HG03575 (cell line): ENCODE data around the gene ACADSB.

Experiments used
- ATAC-seq: cut with Tn5 transposase; IDR thresholded peaks from one replicate; pipeline ENCODE4 v1.9.1; 2021; ENCODE audit not compliant: unreplicated experiment, insufficient number of reproducible peaks, low FRiP score; ENCODE audit errors: extremely low read depth

ACADSB gene

DNA sequence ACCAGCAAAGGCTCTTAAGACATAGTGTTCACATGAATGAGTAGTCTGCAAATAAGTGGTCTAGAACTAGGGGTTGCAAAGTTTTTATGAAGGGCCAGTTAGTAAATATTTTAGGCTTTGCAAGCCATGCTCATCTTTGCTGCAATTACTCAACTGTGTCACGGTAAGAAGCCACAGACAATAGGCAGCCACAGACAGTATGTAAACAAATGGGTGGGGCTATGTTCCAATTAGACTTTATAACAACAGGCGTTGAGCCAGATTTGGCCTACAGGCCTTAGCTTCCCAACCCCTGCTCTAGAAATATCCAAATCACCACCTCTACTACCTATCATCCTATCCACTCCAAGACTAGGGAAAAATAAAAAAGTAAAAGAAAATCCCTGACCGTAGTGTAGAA is 9.5 kb upstream of the ACADSB start:
- no peak for ATAC-seq

DNA sequence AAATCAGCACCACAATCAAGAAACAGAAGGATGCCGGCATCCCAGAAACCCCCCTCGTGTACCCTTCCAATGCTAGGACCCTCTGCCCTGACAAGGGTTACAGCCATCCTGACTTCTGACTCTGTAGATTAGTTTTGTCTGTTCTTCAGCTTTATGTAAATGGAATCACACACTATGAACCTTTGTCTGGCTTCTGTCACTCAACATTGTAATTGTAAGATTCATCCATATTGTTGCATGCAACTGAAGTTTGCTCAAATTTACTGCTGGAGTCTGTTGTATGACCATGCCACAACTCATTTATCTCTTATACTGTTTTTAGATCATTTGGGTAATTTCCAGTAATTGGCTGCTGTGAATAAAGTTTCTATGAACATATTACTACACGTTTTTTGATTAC is 8.7 kb upstream of the ACADSB start:
- no peak for ATAC-seq

DNA sequence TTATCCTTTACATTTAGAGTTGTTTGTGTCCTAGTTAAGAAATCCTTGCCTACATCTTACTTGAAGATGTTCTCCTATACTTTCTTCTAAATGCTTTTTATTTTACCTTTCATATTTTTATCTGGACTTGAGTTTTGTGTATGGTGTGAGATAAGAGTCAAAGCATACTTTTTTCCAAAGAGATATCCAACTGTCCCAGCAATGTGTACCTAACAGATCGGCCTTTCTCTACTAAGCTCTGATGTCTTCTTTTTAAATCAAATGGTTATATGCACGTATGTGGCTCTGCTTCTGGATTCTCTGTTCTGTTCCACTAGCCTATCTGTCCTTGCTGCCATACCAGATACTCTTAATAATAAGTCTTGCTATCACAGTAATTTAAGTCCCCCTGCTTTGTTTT is 7.4 kb upstream of the ACADSB start:
- no peak for ATAC-seq

DNA sequence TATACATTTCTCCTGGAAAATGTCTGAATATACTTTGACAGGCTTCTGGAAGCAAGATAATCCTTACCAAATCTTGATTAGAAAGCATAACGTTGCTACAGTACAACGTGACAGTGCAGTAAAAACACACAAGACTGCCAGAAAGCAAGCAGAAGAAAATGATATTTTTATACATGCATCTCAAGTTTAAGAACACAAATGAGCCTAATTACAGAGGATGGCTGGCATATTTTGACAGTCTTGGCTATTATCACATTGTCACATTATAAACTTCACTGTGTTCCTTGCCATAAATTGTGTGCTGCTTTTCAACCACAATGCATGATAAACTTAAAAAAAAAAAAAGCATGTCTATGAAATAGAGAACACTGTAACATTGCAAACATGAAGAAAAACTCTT is 4.5 kb upstream of the ACADSB start:
- ATAC-seq = no peak

DNA sequence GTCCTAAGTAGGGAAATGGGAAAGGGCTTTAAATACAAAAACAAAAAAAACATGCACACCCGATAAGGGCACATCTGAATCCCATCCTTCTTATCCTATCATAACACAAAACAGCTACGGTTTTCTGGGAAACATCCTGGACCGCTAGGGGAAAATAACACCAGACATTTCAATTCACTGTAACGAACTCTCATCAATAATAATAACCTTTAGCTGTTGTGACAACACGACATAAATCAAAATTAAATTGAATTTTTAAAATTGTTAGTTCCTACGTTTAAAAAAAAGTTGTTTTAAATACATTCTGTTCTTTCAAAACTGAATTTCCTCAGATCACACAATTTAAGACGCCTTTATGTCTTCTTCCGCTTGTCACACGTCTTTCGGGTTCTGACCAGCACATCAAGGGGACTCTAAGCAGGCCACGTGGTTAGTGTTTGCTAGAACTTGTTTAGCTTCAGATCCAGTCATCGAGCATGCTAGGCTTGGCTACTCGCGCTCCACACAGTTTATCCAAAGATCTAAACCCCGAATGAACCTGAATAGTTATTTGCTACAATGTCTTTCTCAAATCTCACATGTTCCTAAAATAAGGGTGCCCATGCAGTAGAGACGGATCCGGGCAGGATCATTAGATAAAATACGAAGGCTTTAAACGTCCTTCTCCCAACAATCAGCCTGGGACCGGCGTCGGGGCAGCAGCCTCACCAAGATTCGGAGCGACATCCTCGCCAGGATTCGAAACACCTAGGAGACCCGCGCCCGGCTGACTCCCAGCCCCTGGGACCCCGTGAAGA is 1.1 kb upstream of the ACADSB start:
- ATAC-seq = peak; percentile 44

DNA sequence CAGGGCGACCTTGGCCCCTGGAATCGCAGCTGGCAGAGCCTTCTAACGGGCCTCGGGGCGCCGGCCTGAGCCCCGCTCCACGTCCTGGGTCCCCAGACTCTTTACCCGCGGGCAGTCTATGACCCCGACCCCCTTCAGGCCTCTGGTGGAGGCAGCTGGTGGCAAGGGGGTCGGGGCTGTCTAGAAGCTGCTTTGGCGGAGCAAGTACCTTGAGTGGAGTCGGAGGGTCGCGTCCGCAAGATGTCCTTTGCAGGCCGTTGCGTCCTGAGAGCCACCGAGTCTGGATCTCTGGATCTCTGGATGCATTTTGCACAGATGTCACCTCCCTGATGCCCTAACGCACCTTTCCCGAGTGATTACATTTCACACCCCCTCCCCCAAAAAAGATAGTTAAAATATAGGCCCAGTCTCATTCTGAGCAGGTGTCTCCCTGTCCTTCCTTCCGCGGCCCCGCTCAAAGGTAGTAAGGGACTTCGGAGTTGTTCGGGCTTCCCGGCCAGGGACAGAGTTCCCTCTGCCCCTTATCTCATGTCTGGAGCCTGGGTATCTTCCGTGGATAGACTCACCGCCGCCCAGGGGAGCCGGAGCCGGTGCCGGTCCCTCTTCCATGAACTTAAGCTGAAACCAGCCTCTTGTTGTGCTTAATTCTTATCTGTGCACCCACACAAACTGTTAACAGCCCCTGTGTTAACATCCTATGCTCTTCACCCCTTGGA is 457 bp downstream of the ACADSB start:
- no peak for ATAC-seq

DNA sequence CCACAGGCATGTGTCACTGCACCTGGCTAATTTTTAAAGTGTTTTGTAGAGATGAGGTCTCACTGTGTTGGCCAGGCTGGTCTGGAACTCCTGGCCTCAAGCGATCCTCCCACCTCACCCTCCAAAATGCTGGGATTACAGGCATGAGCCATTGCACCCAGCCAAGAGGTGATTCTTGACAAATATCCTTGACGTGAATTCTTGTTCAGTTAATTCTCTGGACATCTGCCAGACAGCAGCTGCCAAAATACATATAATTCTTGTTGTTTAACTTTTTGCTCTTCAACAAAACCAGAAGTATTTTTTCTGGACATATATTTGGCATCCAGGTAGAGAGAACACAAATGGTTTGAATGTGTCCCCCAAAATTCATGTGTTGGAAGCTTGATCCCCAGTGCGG is 3.2 kb downstream of the ACADSB start:
- no peak for ATAC-seq

DNA sequence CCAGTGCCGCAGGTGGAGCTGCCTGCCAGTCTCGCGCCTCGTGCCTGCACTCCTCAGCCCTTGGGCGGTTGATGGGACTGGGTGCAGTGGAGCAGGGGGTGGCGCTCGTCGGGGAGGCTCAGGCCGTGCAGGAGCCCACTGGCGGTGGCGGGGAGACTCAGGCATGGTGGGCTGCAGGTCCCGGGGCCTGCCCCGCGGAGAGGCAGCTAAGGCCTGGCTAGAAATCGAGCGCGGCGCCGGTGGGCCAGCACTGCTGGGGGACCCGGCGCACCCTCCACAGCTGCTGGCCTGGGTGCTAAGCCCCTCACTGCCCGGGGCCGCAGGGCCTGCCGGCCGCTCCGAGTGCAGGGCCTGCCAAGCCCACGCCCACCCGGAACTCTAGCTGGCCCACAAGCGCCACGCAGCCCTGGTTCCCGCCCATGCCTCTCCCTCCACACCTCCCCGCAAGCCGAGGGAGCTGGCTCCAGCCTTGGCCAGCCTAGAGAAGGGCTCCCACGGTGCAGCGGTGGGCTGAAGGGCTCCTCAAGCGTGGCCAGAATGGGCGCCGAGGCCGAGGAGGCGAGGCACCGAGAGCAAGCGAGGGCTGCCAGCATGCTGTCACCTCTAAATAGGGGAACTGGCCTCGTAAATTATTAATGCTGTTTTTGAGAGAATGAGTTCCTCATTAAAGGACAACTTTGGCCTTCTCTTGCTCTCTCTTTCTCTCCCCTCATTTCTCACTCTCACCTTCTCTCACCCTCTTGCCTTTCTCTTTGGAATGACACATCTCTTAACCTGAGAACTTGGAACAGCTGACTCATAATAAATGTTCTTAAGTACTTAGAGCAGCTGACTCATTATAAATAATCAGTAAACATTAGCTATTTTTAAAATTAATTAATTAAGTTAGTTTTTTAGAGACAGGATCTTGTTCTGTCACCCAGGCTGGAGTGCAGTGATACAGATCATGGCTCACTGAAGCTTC is 4.9 kb downstream of the ACADSB start:
- no peak for ATAC-seq

DNA sequence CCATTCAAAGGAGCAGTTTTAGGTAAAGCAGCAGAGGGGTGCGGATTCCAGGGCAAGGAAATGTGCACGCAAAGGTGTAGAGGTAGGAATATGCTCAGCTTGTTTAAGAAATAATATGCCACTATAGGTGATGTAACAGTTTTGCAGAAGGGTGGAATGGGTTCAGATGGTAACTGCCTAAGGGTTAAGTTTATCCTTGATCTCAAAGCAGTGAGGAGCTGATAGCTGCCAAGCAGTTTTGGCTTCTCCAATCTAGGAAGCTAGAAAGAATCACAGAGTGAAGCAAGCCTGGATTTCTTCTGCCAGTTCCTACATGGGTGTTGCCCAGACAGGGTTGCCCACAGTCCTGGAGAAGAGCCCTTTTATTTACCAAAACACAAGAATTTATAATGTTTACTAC is 6.0 kb downstream of the ACADSB start:
- ATAC-seq = no peak

DNA sequence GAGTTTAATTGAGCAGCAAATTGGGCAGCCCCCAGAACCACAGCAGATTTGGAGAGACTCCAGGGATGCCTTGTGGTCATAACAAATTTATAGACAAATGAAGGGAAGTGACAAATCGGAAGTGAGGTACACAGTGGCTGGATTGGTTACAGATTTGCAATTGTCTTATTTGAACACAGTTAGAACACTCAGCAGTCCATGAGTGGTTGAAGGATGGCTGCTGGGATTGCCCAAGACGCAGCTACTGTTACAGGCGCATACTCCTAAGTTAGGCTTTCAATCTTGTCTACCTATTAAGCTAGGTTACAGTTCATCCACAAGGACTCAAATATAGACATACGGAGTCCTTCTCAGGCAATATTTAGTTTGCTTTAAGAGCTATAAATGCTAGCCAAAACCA is 7.4 kb downstream of the ACADSB start:
- ATAC-seq = no peak

DNA sequence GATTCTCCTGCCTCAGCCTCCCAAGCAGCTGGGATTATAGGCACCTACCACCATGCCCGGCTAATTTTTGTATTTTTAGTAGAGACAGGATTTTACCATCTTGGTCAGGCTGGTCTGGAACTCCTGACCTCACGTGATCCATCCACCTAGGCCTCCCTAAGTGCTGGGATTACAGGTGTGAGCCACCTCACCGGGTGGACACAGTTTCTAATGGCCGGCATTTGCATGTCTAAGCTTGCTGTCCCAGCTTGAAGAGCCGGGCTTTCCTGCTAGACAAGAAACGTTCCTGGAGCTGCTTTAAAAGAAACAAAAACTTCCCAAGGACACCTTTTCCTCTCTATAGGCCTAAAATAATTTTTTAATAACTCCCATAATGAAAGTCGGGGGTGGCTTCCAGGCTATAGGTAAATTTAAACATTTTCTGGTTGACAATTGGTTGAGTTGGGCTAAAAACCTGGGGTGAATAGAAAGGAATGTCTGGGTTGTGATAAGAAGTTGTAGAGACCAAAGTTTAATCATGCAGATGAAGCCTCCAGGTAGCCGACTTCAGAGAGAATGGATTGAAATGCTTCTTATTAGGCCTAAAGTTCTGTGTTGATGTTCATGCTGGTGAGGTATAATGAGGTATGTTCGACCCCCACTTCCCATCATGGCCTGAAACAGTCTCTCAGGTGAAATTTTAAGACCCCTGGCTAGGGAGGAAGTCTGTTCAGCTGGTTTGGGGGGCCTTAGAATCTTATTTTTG is 8.8 kb downstream of the ACADSB start:
- ATAC-seq = no peak

DNA sequence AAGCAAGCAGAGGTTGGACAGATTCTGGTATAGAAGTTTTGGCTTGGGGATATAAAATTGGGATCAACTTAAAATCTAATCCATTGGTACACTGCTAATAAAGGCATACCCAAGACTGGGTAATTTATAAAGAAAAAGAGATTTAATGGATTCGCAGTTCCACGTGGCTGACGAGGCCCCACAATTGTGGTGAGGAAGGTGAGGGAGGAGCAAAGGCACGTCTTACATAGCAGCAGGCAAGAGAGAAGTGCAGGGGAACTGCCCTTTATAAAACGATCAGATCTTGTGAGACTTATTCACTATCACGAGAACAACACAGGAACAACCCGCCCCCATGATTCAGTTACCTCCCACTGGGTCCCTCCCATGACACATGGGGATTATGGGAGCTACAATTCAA is 9.7 kb downstream of the ACADSB start:
- ATAC-seq = no peak

DNA sequence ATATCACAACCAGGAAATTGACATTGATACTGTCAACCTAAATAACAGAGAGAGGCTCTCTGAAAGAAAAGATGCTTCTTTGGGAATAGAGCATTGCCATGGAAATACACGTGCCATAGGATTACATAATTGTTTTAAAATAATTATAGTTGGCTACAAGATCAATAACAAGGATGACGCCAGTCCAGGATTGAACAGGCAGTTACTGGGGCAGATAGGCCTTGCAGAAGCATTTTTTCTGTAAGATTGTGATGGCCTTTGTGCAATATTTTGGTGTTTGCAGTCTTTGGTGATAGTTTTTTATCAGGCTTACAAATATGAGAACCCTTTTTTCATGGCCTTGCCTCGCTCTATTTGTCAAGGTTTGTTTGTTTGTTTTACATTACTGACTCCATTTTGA is 10.5 kb downstream of the ACADSB start:
- no peak for ATAC-seq

DNA sequence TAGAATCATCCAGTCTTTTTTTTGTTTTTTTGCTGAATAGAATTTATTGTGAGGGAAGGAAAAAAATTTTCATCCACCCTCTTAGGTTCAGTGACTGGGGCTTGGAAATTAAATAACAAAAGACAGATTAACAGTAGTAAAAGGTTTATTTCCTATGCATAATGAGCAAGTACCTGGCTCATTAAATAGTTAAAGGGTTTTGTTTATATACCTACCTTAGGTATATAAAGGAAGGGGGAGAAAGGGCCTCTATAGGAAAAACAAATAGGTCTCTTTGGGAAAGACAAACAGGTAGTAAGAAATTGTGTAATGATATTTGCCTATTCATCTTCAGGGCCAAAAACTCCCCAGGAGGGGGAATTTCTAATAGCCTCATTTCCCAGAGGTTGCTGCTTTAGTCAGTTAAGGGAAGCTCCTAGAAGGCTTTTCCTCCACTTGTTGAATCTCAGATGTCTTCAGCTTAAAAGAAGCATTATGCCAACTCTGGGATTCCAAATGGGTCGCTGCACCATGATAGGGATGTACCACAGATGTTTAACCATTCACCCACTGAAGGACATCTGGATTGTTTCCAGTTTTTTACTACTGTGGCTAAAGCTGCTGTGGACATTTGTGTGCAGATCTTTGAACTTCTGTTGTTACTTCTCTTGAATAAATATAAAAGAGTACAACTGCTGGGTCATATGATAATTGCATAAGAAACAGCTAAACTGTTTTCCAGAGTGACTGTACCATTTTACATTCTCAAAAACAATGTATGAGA is 11.3 kb downstream of the ACADSB start:
- ATAC-seq = no peak

DNA sequence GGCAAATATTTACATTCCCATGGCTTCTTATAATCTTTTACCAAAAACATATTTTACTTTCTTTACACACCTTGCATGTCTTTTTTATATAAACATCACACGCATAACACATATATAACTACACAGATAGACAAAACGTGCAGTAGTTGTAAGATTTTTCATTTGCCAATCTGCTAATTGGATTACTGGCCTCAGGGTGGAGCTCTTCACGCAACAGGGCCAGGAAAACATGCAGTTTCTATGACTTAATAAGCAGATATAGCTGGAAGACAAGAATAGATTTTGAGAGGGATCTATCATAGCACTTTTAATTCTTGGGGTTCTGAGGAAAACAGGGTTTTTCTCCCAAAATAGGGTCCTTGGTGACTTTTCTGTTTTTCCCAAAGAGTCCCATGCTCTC is 12.7 kb downstream of the ACADSB start:
- ATAC-seq = no peak

DNA sequence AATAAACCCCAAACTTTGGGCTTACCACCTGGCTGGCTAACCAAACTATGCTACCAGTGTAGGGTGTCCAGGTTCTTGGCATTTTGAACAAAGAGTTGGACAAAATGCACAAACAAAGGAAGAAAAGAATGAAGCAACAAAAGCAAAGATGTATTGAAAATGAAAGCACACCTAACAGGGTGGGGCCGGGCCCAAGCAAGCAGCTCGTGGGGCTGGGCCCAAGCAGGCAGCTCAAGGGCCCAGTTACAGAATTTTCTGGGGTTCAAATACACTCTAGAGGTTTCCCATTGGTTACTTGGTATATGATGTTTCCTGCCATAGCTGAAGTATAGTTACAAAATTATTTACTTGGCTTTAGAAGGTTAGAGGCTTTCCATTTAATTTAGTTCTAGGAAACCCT is 15.7 kb downstream of the ACADSB start:
- ATAC-seq = no peak

DNA sequence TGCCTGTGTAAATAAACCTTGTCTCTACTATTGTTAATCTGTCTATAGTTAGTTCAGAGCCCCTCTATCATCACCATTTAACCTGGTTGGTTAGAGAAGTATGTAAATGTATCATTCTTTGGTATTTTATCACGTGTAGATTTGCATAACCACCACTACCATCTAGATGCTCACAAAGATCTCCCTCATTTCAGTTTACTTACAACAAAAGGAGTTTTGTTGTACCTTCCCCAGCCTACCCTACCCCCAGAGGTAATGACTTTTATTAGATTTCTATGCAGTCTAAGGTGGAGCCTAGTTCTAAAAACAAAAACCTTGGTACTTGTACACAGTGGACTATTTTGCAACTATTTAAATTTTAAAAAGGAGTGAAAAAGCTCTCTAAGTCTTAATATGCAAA is 17.5 kb downstream of the ACADSB start:
- ATAC-seq = no peak

DNA sequence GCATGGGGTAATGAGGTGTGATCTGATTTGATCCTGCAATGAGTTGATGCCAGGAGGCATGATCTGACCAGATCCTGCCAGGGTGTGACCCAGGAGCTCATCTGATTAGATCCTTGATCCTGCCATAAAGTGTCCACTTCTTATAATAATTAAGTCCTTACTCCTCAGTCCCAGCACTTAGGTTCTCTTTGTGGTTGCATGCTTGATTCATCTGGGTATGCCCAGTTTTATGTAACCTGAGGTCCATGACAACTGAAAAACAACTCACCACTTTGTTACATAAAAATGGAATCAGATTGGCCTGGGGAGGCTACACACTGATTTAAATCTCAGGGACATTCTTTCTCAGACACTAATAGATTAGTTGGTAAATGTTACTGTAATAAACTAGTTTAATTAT is 19.1 kb downstream of the ACADSB start:
- ATAC-seq = no peak
